H9 (cell line): ENCODE results near the gene CYP26A1. TPM values are rescaled to one million over a fixed set of nuclear protein-coding genes. Genes with fewer than 3 reads are reported as not detected.

Experiments used
- DNase-seq: peaks from one replicate; pipeline ENCODE4 v3.0.0-alpha.2; 2017
- H2AFZ ChIP-seq: one replicate; pipeline ENCODE4 v1.6.1; 2013; ENCODE audit warnings: mild to moderate bottlenecking, low read length, control low read depth, moderate library complexity
- H2AK5ac ChIP-seq: 2 replicates; pipeline ENCODE4 v1.6.1; 2013; ENCODE audit warnings: low read length, control low read depth, mixed read lengths; ENCODE audit not compliant: insufficient read length
- H2BK120ac ChIP-seq: one replicate; pipeline ENCODE4 v1.6.1; 2013; ENCODE audit warnings: low read depth, mild to moderate bottlenecking, low read length, control low read depth, inconsistent platforms; ENCODE audit not compliant: poor library complexity, severe bottlenecking
- H2BK12ac ChIP-seq: 2 replicates; pipeline ENCODE4 v1.6.1; 2013; ENCODE audit warnings: low read length, control low read depth, mixed read lengths, low read depth; ENCODE audit not compliant: insufficient read length
- H2BK15ac ChIP-seq: 2 replicates; pipeline ENCODE4 v1.6.1; 2013; ENCODE audit warnings: low read depth, low read length, control low read depth
- H2BK20ac ChIP-seq: one replicate; pipeline ENCODE4 v1.6.1; 2013; ENCODE audit warnings: low read depth, mild to moderate bottlenecking, low read length, control low read depth, inconsistent platforms; ENCODE audit not compliant: poor library complexity, severe bottlenecking
- H2BK5ac ChIP-seq: 2 replicates; pipeline ENCODE4 v1.6.1; 2013; ENCODE audit warnings: low read length, control low read depth, mixed read lengths; ENCODE audit not compliant: insufficient read length
- H3K14ac ChIP-seq: 2 replicates; pipeline ENCODE4 v1.6.1; 2013; ENCODE audit warnings: low read length, control low read depth; ENCODE audit not compliant: insufficient read depth
- H3K18ac ChIP-seq: 2 replicates; pipeline ENCODE4 v1.6.1; 2013; ENCODE audit warnings: low read depth, mild to moderate bottlenecking, mixed read lengths, low read length, control low read depth; ENCODE audit not compliant: insufficient read length
- H3K23ac ChIP-seq: 2 replicates; pipeline ENCODE4 v1.6.1; 2013; ENCODE audit warnings: low read length, control low read depth, mixed read lengths, low read depth; ENCODE audit not compliant: insufficient read length
- H3K23me2 ChIP-seq: 2 replicates; pipeline ENCODE4 v1.6.1; 2013; ENCODE audit warnings: low read depth, mild to moderate bottlenecking, mixed read lengths, low read length, control low read depth; ENCODE audit not compliant: insufficient read length, poor library complexity, severe bottlenecking
- H3K27ac ChIP-seq: 2 replicates; pipeline ENCODE4 v1.5.1; 2013; ENCODE audit warnings: low read length, control low read depth, mixed read lengths, low read depth; ENCODE audit not compliant: insufficient read length
- H3K27me3 ChIP-seq: 2 replicates; pipeline ENCODE4 v1.6.1; 2013; ENCODE audit warnings: low read length, control low read depth, inconsistent platforms; ENCODE audit not compliant: insufficient read depth
- H3K4ac ChIP-seq: 2 replicates; pipeline ENCODE4 v1.6.1; 2013; ENCODE audit warnings: low read depth, mild to moderate bottlenecking, control low read depth, inconsistent platforms, low read length, moderate library complexity
- H3K4me1 ChIP-seq: 2 replicates; pipeline ENCODE4 v1.6.1; 2013; ENCODE audit warnings: low read length, control low read depth, inconsistent platforms; ENCODE audit not compliant: insufficient read depth
- H3K4me2 ChIP-seq: 2 replicates; pipeline ENCODE4 v1.6.1; 2013; ENCODE audit warnings: low read length, control low read depth, mixed read lengths; ENCODE audit not compliant: insufficient read length, insufficient read depth
- H3K56ac ChIP-seq: 2 replicates; pipeline ENCODE4 v1.6.1; 2013; ENCODE audit warnings: low read depth, mild to moderate bottlenecking, mixed read lengths, low read length, control low read depth; ENCODE audit not compliant: insufficient read length
- H3K79me1 ChIP-seq: 2 replicates; pipeline ENCODE4 v1.6.1; 2013; ENCODE audit warnings: low read depth, mild to moderate bottlenecking, moderate library complexity, low read length, control low read depth, inconsistent platforms; ENCODE audit not compliant: insufficient read depth, poor library complexity, severe bottlenecking
- H3K79me2 ChIP-seq: 2 replicates; pipeline ENCODE4 v1.6.1; 2013; ENCODE audit warnings: low read length, control low read depth, inconsistent platforms; ENCODE audit not compliant: insufficient read depth
- H3K9ac ChIP-seq: 2 replicates; pipeline ENCODE4 v1.6.1; 2013; ENCODE audit warnings: low read length, control low read depth, mixed read lengths; ENCODE audit not compliant: insufficient read length; ENCODE audit errors: extremely low read depth
- H3K9me3 ChIP-seq: one replicate; pipeline ENCODE4 v1.6.1; 2013; ENCODE audit warnings: low read depth, low read length, inconsistent platforms; ENCODE audit not compliant: control insufficient read depth
- H3T11ph ChIP-seq: one replicate; pipeline ENCODE4 v1.6.1; 2013; ENCODE audit warnings: mild to moderate bottlenecking, low read length, control low read depth, inconsistent platforms
- H4K20me1 ChIP-seq: one replicate; pipeline ENCODE4 v1.6.1; 2013; ENCODE audit not compliant: control insufficient read depth, insufficient read length, insufficient read depth
- H4K5ac ChIP-seq: 2 replicates; pipeline ENCODE4 v1.6.1; 2013; ENCODE audit warnings: low read depth, mild to moderate bottlenecking, mixed read lengths, low read length, control low read depth; ENCODE audit not compliant: insufficient read length
- H4K8ac ChIP-seq: replicated peaks from 2 replicates; pipeline ENCODE4 v1.6.1; 2013; ENCODE audit warnings: low read length, control low read depth, mixed read lengths, low read depth; ENCODE audit not compliant: insufficient read length
- H4K91ac ChIP-seq: 2 replicates; pipeline ENCODE4 v1.6.1; 2013; ENCODE audit warnings: low read depth, mild to moderate bottlenecking, moderate library complexity, mixed read lengths, low read length, control low read depth; ENCODE audit not compliant: insufficient read length
- H3K27ac Mint-ChIP-seq, 3 experiments: 2 replicates in 2 of 3; 3 replicates in 1 of 3; pipeline ENCODE4 v1.8.0; 2020 to 2021; ENCODE audit warnings: mixed read lengths in 3 of 3, mild to moderate bottlenecking in 1 of 3, moderate library complexity in 1 of 3
- H3K27me3 Mint-ChIP-seq: 2 replicates; pipeline ENCODE4 v1.8.0; 2021; ENCODE audit warnings: low read depth, mild to moderate bottlenecking, moderate library complexity, mixed read lengths
- H3K36me3 Mint-ChIP-seq, 3 experiments: 2 replicates in 2 of 3; 3 replicates in 1 of 3; pipeline ENCODE4 v1.8.0; 2020 to 2021; ENCODE audit warnings: low read depth in 3 of 3, mixed read lengths in 3 of 3; ENCODE audit not compliant: insufficient read depth in 1 of 3
- H3K4me1 Mint-ChIP-seq, 2 experiments: 2 replicates each; pipeline ENCODE4 v1.8.0; 2020; ENCODE audit warnings: mixed read lengths in 2 of 2
- H3K4me3 Mint-ChIP-seq, 2 experiments: 2 replicates in 1 of 2; 3 replicates in 1 of 2; pipeline ENCODE4 v1.8.0; 2020 to 2021; ENCODE audit warnings: mild to moderate bottlenecking in 2 of 2, mixed read lengths in 2 of 2, moderate library complexity in 1 of 2
- H3K9me3 Mint-ChIP-seq, 2 experiments: 2 replicates in 1 of 2; 3 replicates in 1 of 2; pipeline ENCODE4 v1.8.0; 2020; ENCODE audit warnings: mild to moderate bottlenecking in 2 of 2, mixed read lengths in 2 of 2, moderate library complexity in 1 of 2
- CTCF ChIP-seq: fragments of 200-600 bp; sonication (generic); conservative IDR thresholded peaks from 3 replicates; pipeline ENCODE4 v1.8.0; 2021; ENCODE audit warnings: antibody characterized with exemption, mild to moderate bottlenecking
- WGBS: extraction: QIAGEN DNeasy Blood & Tissue Kit; methylation state at CpG from one replicate; pipeline ENCODE4 v1.1.7; 2013; ENCODE audit warnings: missing lambda C conversion rate, low lambda C conversion rate, mixed read lengths; ENCODE audit not compliant: insufficient read length; ENCODE audit errors: extremely low coverage; 5-methylcytosine and 5-hydroxymethylcytosine counted together
- total RNA-seq: library from RNA; stranded (reverse); gene quantifications from 2 replicates; pipeline ENCODE4 v1.2.1, GENCODE V29; 2021

CYP26A1 gene
- total RNA-seq, 1 experiment from 2014 or later = 72.1 TPM

- Mint-ChIP-seq H3K9me3 (no peaks in the 10 kb centered on the region), H3K4me1 (peaks cover 24 to 29% of the 10 kb centered on the region in 2 experiments), H3K4me3 (no peak overlapping the region), H3K27me3 (peaks cover 22% of the 10 kb centered on the region), H3K36me3 (peaks cover 0 to 27% (median 21%) of the 10 kb centered on the region in 3 experiments; a peak in 4 of 7 replicates), H3K27ac (peak overlapping the region; percentile 38 to 81 (median 77); a peak in 3 of 7 replicates)
- no peak overlapping the region for H2BK5ac ChIP-seq
- no peak overlapping the region for H2BK20ac ChIP-seq
- H3K18ac ChIP-seq = no peak overlapping the region
- no peak overlapping the region for H3K9ac ChIP-seq
- peak; percentile 75 for DNase-seq
- H3K4me2 ChIP-seq = no peak overlapping the region
- no CpG with 5 or more reads among the region's 22 CpGs for WGBS
- H3K23ac ChIP-seq = no peak overlapping the region
- peak; percentile 96 for TF ChIP-seq CTCF
- H4K20me1 ChIP-seq = no peaks in the 10 kb centered on the region
- H3K79me1 ChIP-seq = no peaks in the 10 kb centered on the region
- H3K27ac ChIP-seq = no peak overlapping the region
- no peaks in the 10 kb centered on the region for H3K4me1 ChIP-seq
- no peak overlapping the region for H3K56ac ChIP-seq
- no peaks in the 10 kb centered on the region for H3K79me2 ChIP-seq
- H3T11ph ChIP-seq = no peak overlapping the region
- no peak overlapping the region for H2BK15ac ChIP-seq
- H2BK120ac ChIP-seq = no peak overlapping the region
- no peak overlapping the region for H4K91ac ChIP-seq
- no peak overlapping the region for H4K8ac ChIP-seq
- no peaks in the 10 kb centered on the region for H3K23me2 ChIP-seq
- no peak overlapping the region for H2BK12ac ChIP-seq
- no peak overlapping the region for H2AFZ ChIP-seq
- no peak overlapping the region for H3K4ac ChIP-seq
- peaks cover 11% of the 10 kb centered on the region; the same call in 1 of the 2 replicates for H3K27me3 ChIP-seq
- no peak overlapping the region for H3K14ac ChIP-seq
- no peak overlapping the region for H4K5ac ChIP-seq
- no peak overlapping the region for H2AK5ac ChIP-seq
- H3K9me3 ChIP-seq = no peaks in the 10 kb centered on the region
Measured at GRCh38 chr10:93080350-93081046, 6.8 kb downstream of the CYP26A1 start.
